ENCODE results near the gene CABP4.

The CABP4 gene

DNA sequence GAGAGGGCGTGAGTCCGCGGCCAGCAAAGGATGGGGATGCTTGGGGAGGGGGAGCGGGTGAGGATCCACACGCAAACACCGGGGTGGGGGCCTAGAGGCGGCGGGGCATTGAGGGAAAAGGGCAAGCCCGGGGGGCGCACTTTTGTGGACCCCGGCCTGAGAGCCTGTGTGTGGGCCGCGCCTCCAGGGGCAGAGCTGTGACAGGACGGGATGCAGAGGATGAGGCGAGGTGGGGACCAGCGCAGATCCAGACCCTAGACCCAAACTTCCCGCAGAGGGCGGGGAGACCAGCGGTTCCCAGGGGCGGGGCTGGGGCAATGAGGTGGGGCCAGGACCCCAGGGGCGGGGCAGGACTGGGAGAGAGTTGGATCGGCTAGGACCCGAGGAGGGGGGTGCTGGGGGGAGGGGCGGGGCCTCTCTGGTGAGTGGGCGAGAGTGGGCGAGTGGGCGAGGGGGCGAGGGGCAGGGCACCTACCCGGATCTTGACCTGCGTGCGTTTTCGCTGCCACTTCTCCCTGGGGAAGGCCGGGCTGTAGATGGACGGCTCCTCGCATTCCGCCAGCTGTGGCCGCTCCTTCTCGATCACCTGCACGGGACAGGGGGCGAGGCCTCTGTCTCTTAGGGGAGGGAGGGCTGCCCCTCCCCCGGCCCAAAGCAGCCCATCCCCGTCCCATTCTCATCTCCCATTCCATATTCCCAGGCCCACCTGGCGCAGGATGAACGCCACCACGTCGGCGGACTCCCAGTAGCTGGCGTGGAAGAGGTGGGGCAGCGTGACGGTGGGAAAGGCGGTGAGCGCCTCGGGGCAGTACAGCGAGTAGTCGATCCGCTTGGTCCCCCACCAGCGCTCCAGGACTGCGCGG, 39.4 kb downstream of the CABP4 start:
- no peak overlapping the region for H2AFZ ChIP-seq (ENCODE audit: low read depth)
- no peaks in the 10 kb centered on the region for H3K36me3 ChIP-seq (ENCODE audit: insufficient read depth)
- H3K4me2 ChIP-seq: no peak overlapping the region
- TF ChIP-seq, protein P1, sequence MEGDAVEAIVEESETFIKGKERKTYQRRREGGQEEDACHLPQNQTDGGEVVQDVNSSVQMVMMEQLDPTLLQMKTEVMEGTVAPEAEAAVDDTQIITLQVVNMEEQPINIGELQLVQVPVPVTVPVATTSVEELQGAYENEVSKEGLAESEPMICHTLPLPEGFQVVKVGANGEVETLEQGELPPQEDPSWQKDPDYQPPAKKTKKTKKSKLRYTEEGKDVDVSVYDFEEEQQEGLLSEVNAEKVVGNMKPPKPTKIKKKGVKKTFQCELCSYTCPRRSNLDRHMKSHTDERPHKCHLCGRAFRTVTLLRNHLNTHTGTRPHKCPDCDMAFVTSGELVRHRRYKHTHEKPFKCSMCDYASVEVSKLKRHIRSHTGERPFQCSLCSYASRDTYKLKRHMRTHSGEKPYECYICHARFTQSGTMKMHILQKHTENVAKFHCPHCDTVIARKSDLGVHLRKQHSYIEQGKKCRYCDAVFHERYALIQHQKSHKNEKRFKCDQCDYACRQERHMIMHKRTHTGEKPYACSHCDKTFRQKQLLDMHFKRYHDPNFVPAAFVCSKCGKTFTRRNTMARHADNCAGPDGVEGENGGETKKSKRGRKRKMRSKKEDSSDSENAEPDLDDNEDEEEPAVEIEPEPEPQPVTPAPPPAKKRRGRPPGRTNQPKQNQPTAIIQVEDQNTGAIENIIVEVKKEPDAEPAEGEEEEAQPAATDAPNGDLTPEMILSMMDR (conservative IDR thresholded peaks at IDR 0.05; ENCODE audit: low read depth, low read length): no peak
- H3K4me1 ChIP-seq (ENCODE audit: low read depth, poor library complexity, severe bottlenecking): no peaks in the 10 kb centered on the region
- H4K20me1 ChIP-seq (ENCODE audit: insufficient read depth): no peaks in the 10 kb centered on the region
- no peak overlapping the region for H3K9ac ChIP-seq
- no peaks in the 10 kb centered on the region for H3K27me3 ChIP-seq (ENCODE audit: insufficient read depth, low read depth)
- no peak overlapping the region for H3K27ac ChIP-seq
- no peak overlapping the region for H3K4me3 ChIP-seq (IDR thresholded peaks at IDR 0.05; ENCODE audit: insufficient read depth, low read depth, low read length)
- H3K79me2 ChIP-seq (ENCODE audit: insufficient read depth, low read depth): no peaks in the 10 kb centered on the region

DNA sequence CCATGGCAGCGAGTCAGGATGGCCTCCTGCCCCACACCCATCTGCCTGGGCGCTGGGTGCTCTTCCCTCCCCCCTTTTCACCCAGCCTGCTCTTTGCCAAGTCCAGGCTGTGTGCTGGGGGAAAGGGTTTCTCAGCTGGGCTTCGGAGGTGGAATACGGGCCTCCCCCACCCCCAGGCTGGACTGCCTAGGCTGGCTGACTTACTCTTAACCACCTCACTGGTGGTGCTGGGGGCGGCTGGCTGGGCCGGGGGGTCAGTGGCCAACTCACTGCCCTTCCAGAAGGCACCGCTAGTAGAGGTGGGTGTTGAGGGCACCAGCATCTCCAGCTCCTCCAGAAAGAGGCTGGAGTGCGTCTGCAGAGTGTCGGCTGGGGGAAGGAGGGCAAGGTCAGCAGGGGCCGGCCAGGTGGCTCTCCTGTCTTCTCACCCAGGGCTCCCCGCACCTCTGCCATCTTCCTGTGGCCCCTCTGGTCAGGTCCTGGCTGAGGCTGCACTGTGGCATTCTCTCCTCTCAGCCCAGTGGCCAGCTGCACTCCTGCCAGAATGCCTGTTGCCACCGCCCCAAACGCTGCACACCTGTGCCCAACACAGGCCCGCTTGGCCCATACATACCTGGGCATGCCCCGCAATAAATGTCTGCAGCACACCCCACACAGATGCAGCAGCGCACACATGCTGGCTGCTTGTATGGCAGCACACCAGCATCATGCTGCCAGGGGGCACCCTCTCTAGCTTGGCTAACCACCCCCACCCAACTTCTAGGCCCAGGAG, 40.3 kb downstream of the CABP4 start:
- H3K27ac ChIP-seq: no peak overlapping the region
- no peak overlapping the region for H3K4me2 ChIP-seq
- H3K27me3 ChIP-seq (ENCODE audit: insufficient read depth, low read depth): no peaks in the 10 kb centered on the region
- no peaks in the 10 kb centered on the region for H4K20me1 ChIP-seq (ENCODE audit: insufficient read depth)
- TF ChIP-seq, protein P1 (conservative IDR thresholded peaks at IDR 0.05; ENCODE audit: low read depth, low read length): no peak
- H3K4me1 ChIP-seq (ENCODE audit: low read depth, poor library complexity, severe bottlenecking): no peaks in the 10 kb centered on the region
- H2AFZ ChIP-seq (ENCODE audit: low read depth): no peak overlapping the region
- no peak overlapping the region for H3K9ac ChIP-seq
- no peaks in the 10 kb centered on the region for H3K79me2 ChIP-seq (ENCODE audit: insufficient read depth, low read depth)
- no peaks in the 10 kb centered on the region for H3K36me3 ChIP-seq (ENCODE audit: insufficient read depth)
- no peak overlapping the region for H3K4me3 ChIP-seq (IDR thresholded peaks at IDR 0.05; ENCODE audit: insufficient read depth, low read depth, low read length)

DNA sequence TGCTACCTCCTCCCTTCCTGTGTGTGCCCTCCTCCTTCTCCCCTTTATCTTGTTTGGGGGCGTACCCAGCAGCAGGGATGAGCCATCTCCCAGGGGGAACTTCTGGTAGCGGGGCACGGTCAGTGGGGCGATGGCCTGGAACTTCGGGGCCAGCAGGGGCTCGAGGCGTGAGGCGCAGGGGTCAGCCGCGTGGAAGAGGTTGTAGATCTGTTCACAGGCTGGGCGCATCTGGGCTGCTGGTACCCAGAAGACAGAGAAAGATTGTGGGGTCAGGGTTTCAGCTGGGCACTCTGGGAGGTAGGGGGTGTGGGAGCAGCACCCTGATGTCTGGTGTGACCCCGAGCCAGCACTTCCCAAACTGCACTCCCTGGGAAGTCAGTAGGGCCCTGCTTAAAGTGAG, 41.0 kb downstream of the CABP4 start:
- no peak overlapping the region for H3K4me3 ChIP-seq (IDR thresholded peaks at IDR 0.05; ENCODE audit: insufficient read depth, low read depth, low read length)
- H3K27ac ChIP-seq: no peak overlapping the region
- H3K27me3 ChIP-seq (ENCODE audit: insufficient read depth, low read depth): no peaks in the 10 kb centered on the region
- no peak overlapping the region for H2AFZ ChIP-seq (ENCODE audit: low read depth)
- no peak overlapping the region for H3K9ac ChIP-seq
- H3K4me1 ChIP-seq (ENCODE audit: low read depth, poor library complexity, severe bottlenecking): no peaks in the 10 kb centered on the region
- no peaks in the 10 kb centered on the region for H3K36me3 ChIP-seq (ENCODE audit: insufficient read depth)
- no peak overlapping the region for H3K4me2 ChIP-seq
- H3K79me2 ChIP-seq (ENCODE audit: insufficient read depth, low read depth): no peaks in the 10 kb centered on the region
- TF ChIP-seq, protein P1 (conservative IDR thresholded peaks at IDR 0.05; ENCODE audit: low read depth, low read length): no peak
- H4K20me1 ChIP-seq (ENCODE audit: insufficient read depth): no peaks in the 10 kb centered on the region

DNA sequence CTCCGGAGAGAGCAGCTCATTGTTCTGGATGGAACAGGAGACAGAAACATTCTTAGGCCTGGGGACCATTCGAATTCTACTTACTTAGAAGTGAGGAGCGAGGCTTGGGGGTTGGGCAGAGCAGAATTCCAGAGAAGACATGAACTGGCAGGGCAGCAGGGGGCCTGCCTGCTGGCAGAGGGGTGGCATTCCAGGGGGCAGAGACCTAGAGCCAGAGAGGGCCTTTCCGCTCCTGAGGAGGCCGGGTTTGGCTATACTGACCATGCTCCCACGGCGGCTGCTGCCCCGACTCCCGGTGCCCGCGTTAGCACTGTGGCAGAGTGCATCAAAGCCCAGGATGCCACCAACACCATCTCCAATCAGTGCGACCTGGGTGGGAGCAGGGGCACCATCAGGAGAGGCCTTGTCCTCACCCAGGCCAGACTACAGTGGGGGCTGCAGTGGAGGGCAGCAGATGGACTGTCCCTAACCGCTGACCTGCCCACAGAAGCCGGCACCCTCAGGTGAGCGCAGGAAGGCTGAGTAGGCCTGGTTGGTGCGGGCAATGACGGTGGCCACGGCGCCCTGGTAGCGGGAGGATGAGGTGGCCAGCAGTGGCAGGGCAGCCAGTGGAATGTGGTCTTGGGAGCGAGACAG, 42.6 kb downstream of the CABP4 start:
- Histone ChIP-seq H3K79me2 (ENCODE audit: insufficient read depth, low read depth) (no peaks in the 10 kb centered on the region), H2AFZ (ENCODE audit: low read depth) (no peak overlapping the region), H4K20me1 (ENCODE audit: insufficient read depth) (no peaks in the 10 kb centered on the region), H3K4me3 (IDR thresholded peaks at IDR 0.05; ENCODE audit: insufficient read depth, low read depth, low read length) (no peak overlapping the region), H3K36me3 (ENCODE audit: insufficient read depth) (no peaks in the 10 kb centered on the region), H3K4me2 (no peak overlapping the region), H3K27ac (no peak overlapping the region), H3K9ac (no peak overlapping the region), H3K4me1 (ENCODE audit: low read depth, poor library complexity, severe bottlenecking) (no peaks in the 10 kb centered on the region), H3K27me3 (ENCODE audit: insufficient read depth, low read depth) (no peaks in the 10 kb centered on the region)
- TF ChIP-seq, protein P1 (conservative IDR thresholded peaks at IDR 0.05; ENCODE audit: low read depth, low read length): no peak

Data from KMS-11 (cell line).